DMS 273 treated with DMSO at 0.1 percent for 48 hours (cell line): ENCODE measurements around the gene ZNF516.

Experiments used
- DNase-seq: peaks from one replicate; lab custom pipeline; 2025; lab: John Stamatoyannopoulos, UW

The ZNF516 gene

GRCh38 chr18:76379226-76380126 is 115.6 kb downstream of the ZNF516 start:
- DNase-seq: no peak

GRCh38 chr18:76378526-76379215 is 116.4 kb downstream of the ZNF516 start:
- no peak for DNase-seq

- DNase-seq: no peak
Measured at GRCh38 chr18:76377359-76377756, 117.7 kb downstream of the ZNF516 start.

GRCh38 chr18:76376668-76377358 is 118.2 kb downstream of the ZNF516 start:
- no peak for DNase-seq

- no peak for DNase-seq
Measured at GRCh38 chr18:76376225-76376624, 118.8 kb downstream of the ZNF516 start.

GRCh38 chr18:76374330-76375281 is 120.4 kb downstream of the ZNF516 start:
- no peak for DNase-seq

- DNase-seq: no peak
Measured at GRCh38 chr18:76373297-76373696, 121.7 kb downstream of the ZNF516 start.

GRCh38 chr18:76371301-76372203 is 123.5 kb downstream of the ZNF516 start:
- DNase-seq: no peak

GRCh38 chr18:76370686-76371085 is 124.4 kb downstream of the ZNF516 start:
- no peak for DNase-seq

- no peak for DNase-seq
Measured at GRCh38 chr18:76370201-76370600, 124.8 kb downstream of the ZNF516 start.

GRCh38 chr18:76369791-76370190 is 125.3 kb downstream of the ZNF516 start:
- DNase-seq: no peak

- no peak for DNase-seq
Measured at GRCh38 chr18:76368976-76369375, 126.1 kb downstream of the ZNF516 start.

GRCh38 chr18:76368271-76368670 is 126.8 kb downstream of the ZNF516 start:
- no peak for DNase-seq

- DNase-seq: no peak
Measured at GRCh38 chr18:76367168-76368125, 127.6 kb downstream of the ZNF516 start.

GRCh38 chr18:76365561-76365960 is 129.5 kb downstream of the ZNF516 start:
- DNase-seq: no peak

GRCh38 chr18:76364282-76365259 is 130.5 kb downstream of the ZNF516 start:
- DNase-seq: no peak

- DNase-seq: no peak
Measured at GRCh38 chr18:76363436-76364120, 131.5 kb downstream of the ZNF516 start.
